ENCODE measurements around the gene TGFBR1.

Gene TGFBR1

DNA sequence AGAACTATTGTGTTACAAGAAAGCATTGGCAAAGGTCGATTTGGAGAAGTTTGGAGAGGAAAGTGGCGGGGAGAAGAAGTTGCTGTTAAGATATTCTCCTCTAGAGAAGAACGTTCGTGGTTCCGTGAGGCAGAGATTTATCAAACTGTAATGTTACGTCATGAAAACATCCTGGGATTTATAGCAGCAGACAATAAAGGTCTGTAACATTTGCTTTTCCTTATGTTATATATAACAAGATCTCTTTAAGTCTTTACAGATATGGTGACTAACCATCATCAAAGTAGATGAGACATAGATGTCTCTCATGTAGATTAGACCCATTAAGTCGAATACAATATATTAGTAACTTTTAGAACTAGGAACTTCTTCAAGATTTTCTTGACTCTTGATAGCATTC lies 33.0 kb downstream of the TGFBR1 start:
- no peaks in the 10 kb centered on the region for H3K9me2 ChIP-seq (replicated peaks; ENCODE audit: control insufficient read depth, low read length)
- H3K27ac ChIP-seq (ENCODE audit: low read depth, low read length) = no peak overlapping the region
- no peaks in the 10 kb centered on the region for H3K9me3 ChIP-seq (ENCODE audit: control insufficient read depth, insufficient read depth, low read length)
- peaks cover 84% of the 10 kb centered on the region for H3K36me3 ChIP-seq (ENCODE audit: control insufficient read depth, low read length)
- no peak overlapping the region for H3K4me3 ChIP-seq (ENCODE audit: low read length)
- no peak for TF ChIP-seq EZH2phosphoT487 (IDR thresholded peaks at IDR 0.05; ENCODE audit: borderline replicate concordance, low read length)
- TF ChIP-seq, protein P1, sequence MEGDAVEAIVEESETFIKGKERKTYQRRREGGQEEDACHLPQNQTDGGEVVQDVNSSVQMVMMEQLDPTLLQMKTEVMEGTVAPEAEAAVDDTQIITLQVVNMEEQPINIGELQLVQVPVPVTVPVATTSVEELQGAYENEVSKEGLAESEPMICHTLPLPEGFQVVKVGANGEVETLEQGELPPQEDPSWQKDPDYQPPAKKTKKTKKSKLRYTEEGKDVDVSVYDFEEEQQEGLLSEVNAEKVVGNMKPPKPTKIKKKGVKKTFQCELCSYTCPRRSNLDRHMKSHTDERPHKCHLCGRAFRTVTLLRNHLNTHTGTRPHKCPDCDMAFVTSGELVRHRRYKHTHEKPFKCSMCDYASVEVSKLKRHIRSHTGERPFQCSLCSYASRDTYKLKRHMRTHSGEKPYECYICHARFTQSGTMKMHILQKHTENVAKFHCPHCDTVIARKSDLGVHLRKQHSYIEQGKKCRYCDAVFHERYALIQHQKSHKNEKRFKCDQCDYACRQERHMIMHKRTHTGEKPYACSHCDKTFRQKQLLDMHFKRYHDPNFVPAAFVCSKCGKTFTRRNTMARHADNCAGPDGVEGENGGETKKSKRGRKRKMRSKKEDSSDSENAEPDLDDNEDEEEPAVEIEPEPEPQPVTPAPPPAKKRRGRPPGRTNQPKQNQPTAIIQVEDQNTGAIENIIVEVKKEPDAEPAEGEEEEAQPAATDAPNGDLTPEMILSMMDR (IDR thresholded peaks at IDR 0.05; ENCODE audit: low read depth, low read length, poor library complexity, severe bottlenecking) = no peak
- H4K20me1 ChIP-seq (ENCODE audit: control insufficient read depth, insufficient read depth, low read depth, low read length) = no peaks in the 10 kb centered on the region
- peaks cover 58% of the 10 kb centered on the region for H3K4me1 ChIP-seq (ENCODE audit: control insufficient read depth, low read length)
- peaks cover 27% of the 10 kb centered on the region for H3K79me2 ChIP-seq (ENCODE audit: control insufficient read depth, low read length)
- H3K4me2 ChIP-seq (ENCODE audit: low read length) = no peak overlapping the region
- peaks cover 12% of the 10 kb centered on the region for H3F3A ChIP-seq (ENCODE audit: control insufficient read depth, insufficient read depth)
- no peaks in the 10 kb centered on the region for H3K27me3 ChIP-seq (ENCODE audit: control insufficient read depth, low read length)

DNA sequence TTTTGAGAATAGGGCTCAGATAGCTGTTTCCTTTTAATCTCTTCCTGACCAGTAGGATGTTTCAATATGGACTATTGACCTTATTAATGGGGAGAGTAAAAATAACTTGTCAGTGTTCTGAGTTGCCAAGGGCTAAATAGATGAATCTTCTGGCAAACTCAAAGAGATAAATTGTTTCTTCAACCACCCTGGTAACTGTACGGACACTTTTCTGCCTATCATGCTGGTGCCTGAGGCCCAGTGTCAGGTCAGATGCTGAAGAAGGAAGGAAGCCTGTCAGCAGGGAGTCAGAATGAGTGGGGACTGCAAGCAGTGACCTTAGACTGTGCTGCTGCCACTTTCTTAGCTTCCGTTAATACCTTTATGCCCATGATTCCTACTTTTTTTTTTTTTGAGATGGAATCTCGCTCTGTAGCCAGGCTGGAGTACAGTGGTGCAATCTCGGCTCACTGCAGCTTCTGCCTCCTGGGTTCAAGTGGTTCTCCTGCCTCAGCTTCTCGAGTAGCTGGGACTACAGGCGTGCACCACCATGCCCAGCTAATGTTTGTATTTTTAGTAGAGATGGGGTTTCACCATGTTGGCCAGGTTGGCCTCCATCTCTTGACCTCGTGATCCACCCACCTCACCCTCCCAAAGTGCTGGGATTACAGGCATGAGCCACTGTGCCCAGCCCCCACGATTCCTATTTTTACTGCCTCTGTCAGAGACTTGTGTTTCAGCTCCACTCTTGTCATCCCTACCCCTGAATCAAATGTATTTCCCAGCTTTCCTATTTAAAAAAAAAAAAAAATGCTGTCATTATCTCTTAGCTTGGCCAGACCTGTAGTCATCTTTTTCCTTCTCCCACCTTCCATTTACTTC lies 33.7 kb downstream of the TGFBR1 start:
- Histone ChIP-seq H3F3A (ENCODE audit: control insufficient read depth, insufficient read depth) (peaks cover 12% of the 10 kb centered on the region), H3K4me3 (ENCODE audit: low read length) (no peak overlapping the region), H3K79me2 (ENCODE audit: control insufficient read depth, low read length) (peaks cover 19% of the 10 kb centered on the region), H3K36me3 (ENCODE audit: control insufficient read depth, low read length) (peaks cover 85% of the 10 kb centered on the region), H3K9me3 (ENCODE audit: control insufficient read depth, insufficient read depth, low read length) (no peaks in the 10 kb centered on the region), H3K27me3 (ENCODE audit: control insufficient read depth, low read length) (no peaks in the 10 kb centered on the region), H3K4me2 (ENCODE audit: low read length) (no peak overlapping the region), H4K20me1 (ENCODE audit: control insufficient read depth, insufficient read depth, low read depth, low read length) (no peaks in the 10 kb centered on the region), H3K9me2 (replicated peaks; ENCODE audit: control insufficient read depth, low read length) (no peaks in the 10 kb centered on the region), H3K27ac (ENCODE audit: low read depth, low read length) (no peak overlapping the region), H3K4me1 (ENCODE audit: control insufficient read depth, low read length) (peaks cover 51% of the 10 kb centered on the region)
- TF ChIP-seq, protein P1 (IDR thresholded peaks at IDR 0.05; ENCODE audit: low read depth, low read length, poor library complexity, severe bottlenecking) = no peak
- no peak for TF ChIP-seq EZH2phosphoT487 (IDR thresholded peaks at IDR 0.05; ENCODE audit: borderline replicate concordance, low read length)

DNA sequence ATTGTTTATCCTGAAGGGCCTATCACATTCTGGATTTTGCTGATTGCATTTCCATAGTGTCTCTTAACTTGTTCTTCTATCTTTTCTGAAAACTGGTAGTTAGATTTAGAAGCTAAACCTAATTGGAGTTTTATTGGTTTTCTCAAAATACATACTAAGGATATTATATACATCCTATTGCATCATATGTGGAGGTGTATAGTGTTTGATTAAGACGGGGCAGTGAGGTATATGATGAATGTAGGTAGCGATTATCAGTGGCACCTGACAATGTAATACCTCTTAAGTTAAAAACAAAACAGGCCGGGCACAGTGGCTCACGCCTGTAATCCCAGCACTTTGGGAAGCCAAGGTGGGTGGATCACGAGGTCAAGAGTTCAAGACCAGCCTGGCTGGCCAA lies 35.0 kb downstream of the TGFBR1 start:
- H3K4me3 ChIP-seq (ENCODE audit: low read length) = no peak overlapping the region
- H4K20me1 ChIP-seq (ENCODE audit: control insufficient read depth, insufficient read depth, low read depth, low read length) = no peaks in the 10 kb centered on the region
- no peaks in the 10 kb centered on the region for H3K9me3 ChIP-seq (ENCODE audit: control insufficient read depth, insufficient read depth, low read length)
- no peaks in the 10 kb centered on the region for H3K27me3 ChIP-seq (ENCODE audit: control insufficient read depth, low read length)
- H3K36me3 ChIP-seq (ENCODE audit: control insufficient read depth, low read length) = peaks cover 89% of the 10 kb centered on the region
- peaks cover 4% of the 10 kb centered on the region for H3F3A ChIP-seq (ENCODE audit: control insufficient read depth, insufficient read depth)
- no peak overlapping the region for H3K4me2 ChIP-seq (ENCODE audit: low read length)
- peaks cover 13% of the 10 kb centered on the region for H3K79me2 ChIP-seq (ENCODE audit: control insufficient read depth, low read length)
- peaks cover 39% of the 10 kb centered on the region for H3K4me1 ChIP-seq (ENCODE audit: control insufficient read depth, low read length)
- no peaks in the 10 kb centered on the region for H3K9me2 ChIP-seq (replicated peaks; ENCODE audit: control insufficient read depth, low read length)
- TF ChIP-seq, protein P1 (IDR thresholded peaks at IDR 0.05; ENCODE audit: low read depth, low read length, poor library complexity, severe bottlenecking) = no peak
- TF ChIP-seq EZH2phosphoT487 (IDR thresholded peaks at IDR 0.05; ENCODE audit: borderline replicate concordance, low read length) = no peak
- H3K27ac ChIP-seq (ENCODE audit: low read depth, low read length) = no peak overlapping the region

All from DOHH2 (cell line).